MCF 10A (cell line): ENCODE measurements around the gene TMEM164. TPM values are rescaled to one million over a fixed set of nuclear protein-coding genes. Genes with fewer than 3 reads are reported as not detected.

Experiments used
- BruUV-seq: library from RNA; stranded (reverse); fragments of 400-500 nt; replicated peaks from 2 replicates; lab custom pipeline; 2021; lab: Mats Ljungman, UMichigan
- CTCF ChIA-PET: fragments of 300-600 bp; sonication (Branson Sonifier 250); formaldehyde crosslinking; extraction: SDS; loops from one replicate; lab custom pipeline; 2021; ENCODE audit warnings: antibody characterized with exemption, inconsistent platforms; lab: Yijun Ruan, JAX
- POLR2A ChIA-PET: fragments of 300-600, 350-650 bp; sonication (Branson Sonifier 250); formaldehyde crosslinking; extraction: SDS; loops from one replicate; lab custom pipeline; 2020; ENCODE audit warnings: antibody characterized with exemption, inconsistent platforms; lab: Yijun Ruan, JAX
- DNase-seq: peaks from one replicate; pipeline ENCODE4 v3.0.0-alpha.2; 2018; ENCODE audit not compliant: unreplicated experiment
- H3K27ac Mint-ChIP-seq: one replicate; pipeline ENCODE4 v1.8.0; 2022; ENCODE audit warnings: mild to moderate bottlenecking, low read depth, mixed read lengths; ENCODE audit not compliant: unreplicated experiment
- H3K27me3 Mint-ChIP-seq: one replicate; pipeline ENCODE4 v1.8.0; 2022; ENCODE audit warnings: mixed read lengths; ENCODE audit not compliant: insufficient read depth, unreplicated experiment
- H3K36me3 Mint-ChIP-seq: one replicate; pipeline ENCODE4 v1.8.0; 2022; ENCODE audit warnings: mild to moderate bottlenecking, moderate library complexity, mixed read lengths; ENCODE audit not compliant: insufficient read depth, unreplicated experiment
- H3K4me1 Mint-ChIP-seq: one replicate; pipeline ENCODE4 v1.8.0; 2022; ENCODE audit warnings: mixed read lengths; ENCODE audit not compliant: insufficient read depth, unreplicated experiment
- H3K4me3 Mint-ChIP-seq: one replicate; pipeline ENCODE4 v1.8.0; 2022; ENCODE audit warnings: mild to moderate bottlenecking, moderate library complexity, mixed read lengths; ENCODE audit not compliant: unreplicated experiment
- H3K9me3 Mint-ChIP-seq: one replicate; pipeline ENCODE4 v1.8.0; 2022; ENCODE audit warnings: mixed read lengths; ENCODE audit not compliant: unreplicated experiment
- CTCF ChIP-seq: fragments of 200-600 bp; IDR thresholded peaks from one replicate; pipeline ENCODE4 v1.8.0; 2022; ENCODE audit warnings: antibody characterized with exemption, mild to moderate bottlenecking; ENCODE audit not compliant: unreplicated experiment
- intact Hi-C: fragments of 100-400 bp; cut with micrococcal nuclease; formaldehyde crosslinking; loops from 2 replicates; pipeline ENCODE4 v1.14.1; 2022
- total RNA-seq: library from RNA; stranded (reverse); gene quantifications from 2 replicates; pipeline ENCODE4 v1.2.3, GENCODE V29; 2022

The TMEM164 gene
- total RNA-seq, 1 experiment from 2014 or later: 39.2 TPM

GRCh38 chrX:110175696-110176095 lies 172.8 kb downstream of the TMEM164 start:
- POLR2A ChIA-PET: interaction anchor here (0.6 to 1.2 kb wide), 5 partner anchors 14 to 789 kb away, joined by 3 read pairs; no protein-coding TSS in a partner anchor
- CTCF ChIA-PET: interaction anchor here (0.6 to 2.4 kb wide), 5 partner anchors 15 to 1506 kb away, joined by 3 to 13 read pairs (median 5); no protein-coding TSS in a partner anchor
- no peak for DNase-seq
- H3K4me1 Mint-ChIP-seq: peaks cover 34% of the 10 kb centered on the region
- H3K9me3 Mint-ChIP-seq: no peaks in the 10 kb centered on the region
- no peak overlapping the region for H3K4me3 Mint-ChIP-seq
- no peak for TF ChIP-seq CTCF
- H3K36me3 Mint-ChIP-seq: peaks cover 47% of the 10 kb centered on the region
- BruUV-seq: no TSS peak
- H3K27ac Mint-ChIP-seq: peak overlapping the region; percentile 40
- intact Hi-C loops: no loop called here
- H3K27me3 Mint-ChIP-seq: peaks cover 48% of the 10 kb centered on the region

GRCh38 chrX:110178179-110178865 lies 175.4 kb downstream of the TMEM164 start:
- no peak for TF ChIP-seq CTCF
- H3K4me3 Mint-ChIP-seq: no peak overlapping the region
- H3K9me3 Mint-ChIP-seq: no peaks in the 10 kb centered on the region
- peaks cover 50% of the 10 kb centered on the region for H3K36me3 Mint-ChIP-seq
- peak; percentile 34 for DNase-seq
- no TSS peak for BruUV-seq
- H3K27ac Mint-ChIP-seq: no peak overlapping the region
- intact Hi-C loops: no loop called here
- ChIA-PET POLR2A (interaction anchor here (0.7 to 1.1 kb wide), 3 partner anchors 15 to 132 kb away, joined by 3 to 5 read pairs (median 3); no protein-coding TSS in a partner anchor), CTCF (interaction anchor here (2.1 kb wide), 1 partner anchor 18 kb away, joined by 11 read pairs; no protein-coding TSS in a partner anchor)
- peaks cover 62% of the 10 kb centered on the region for H3K27me3 Mint-ChIP-seq
- H3K4me1 Mint-ChIP-seq: peaks cover 45% of the 10 kb centered on the region

GRCh38 chrX:110180176-110180927 lies 177.4 kb downstream of the TMEM164 start:
- H3K4me1 Mint-ChIP-seq: peaks cover 37% of the 10 kb centered on the region
- H3K27ac Mint-ChIP-seq: peak overlapping the region; percentile 47
- POLR2A ChIA-PET: interaction anchor here (0.6 to 1.4 kb wide), 10 partner anchors 9 to 765 kb away, joined by 3 to 7 read pairs (median 3); no protein-coding TSS in a partner anchor
- BruUV-seq: no TSS peak
- H3K4me3 Mint-ChIP-seq: no peak overlapping the region
- peaks cover 5% of the 10 kb centered on the region for H3K9me3 Mint-ChIP-seq
- peak; percentile 75 for DNase-seq
- peaks cover 78% of the 10 kb centered on the region for H3K27me3 Mint-ChIP-seq
- H3K36me3 Mint-ChIP-seq: peaks cover 51% of the 10 kb centered on the region
- TF ChIP-seq CTCF: no peak
- CTCF ChIA-PET: interaction anchor here (0.5 to 2.1 kb wide), 11 partner anchors 12 to 232 kb away, joined by 3 to 11 read pairs (median 3); no protein-coding TSS in a partner anchor
- intact Hi-C loops: loop anchor here (1.0 kb wide), 2 partner anchors 12 to 137 kb away; no protein-coding TSS in a partner anchor
